ENCODE results near the gene TMEM269.
A peak's percentile ranks its signal among the peaks of the same experiment; 100 is the strongest.

Gene TMEM269

DNA sequence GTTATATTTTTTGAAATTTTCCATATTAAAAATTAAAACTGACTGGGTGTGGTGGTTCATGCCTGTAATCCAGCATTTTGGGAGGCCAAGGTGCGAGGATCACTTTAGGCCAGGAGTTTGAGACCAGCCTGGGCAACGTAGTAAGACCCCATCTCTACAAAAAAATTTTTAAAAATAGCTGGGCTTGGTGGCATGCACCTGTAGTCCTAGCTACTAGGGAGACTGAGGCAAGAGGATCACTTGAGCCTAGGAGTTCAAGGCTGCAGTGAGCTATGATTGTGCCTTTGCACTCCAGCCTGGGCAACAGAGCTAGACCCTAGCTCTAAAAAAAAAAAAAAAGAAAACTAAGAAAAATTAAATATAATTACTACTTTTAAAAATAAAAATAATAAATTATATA, 36.9 kb downstream of the TMEM269 start:
- no peak for DNase-seq (ENCODE audit: low read depth in 3 of 3)

DNA sequence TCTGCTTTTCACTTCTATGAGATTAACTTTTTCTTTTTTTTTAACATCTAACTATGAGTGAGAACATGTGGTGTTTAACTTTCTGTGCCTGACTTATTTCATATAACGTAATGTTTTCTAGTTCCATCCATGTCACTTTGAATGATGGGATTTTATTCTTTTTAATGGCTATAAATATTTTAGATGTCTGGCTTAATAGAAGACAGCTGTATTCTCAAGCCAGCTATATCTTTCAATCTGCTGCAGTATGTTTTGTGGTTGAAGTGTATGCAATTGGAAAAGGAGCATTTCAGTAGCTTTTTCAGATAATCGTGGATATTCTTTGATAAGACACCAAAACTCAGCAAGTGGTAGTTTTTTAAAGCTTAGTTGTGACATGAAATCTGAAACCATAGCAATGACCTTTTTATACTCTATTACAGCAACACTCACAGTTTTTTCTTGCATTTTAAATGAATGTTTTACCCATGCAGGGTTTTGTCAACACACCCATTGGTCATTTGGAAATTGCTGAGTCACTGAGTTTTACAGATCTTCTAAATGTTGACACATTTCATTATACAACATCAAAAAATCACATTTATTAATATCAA, 38.1 kb downstream of the TMEM269 start:
- no peak for DNase-seq (ENCODE audit: low read depth in 3 of 3)

DNA sequence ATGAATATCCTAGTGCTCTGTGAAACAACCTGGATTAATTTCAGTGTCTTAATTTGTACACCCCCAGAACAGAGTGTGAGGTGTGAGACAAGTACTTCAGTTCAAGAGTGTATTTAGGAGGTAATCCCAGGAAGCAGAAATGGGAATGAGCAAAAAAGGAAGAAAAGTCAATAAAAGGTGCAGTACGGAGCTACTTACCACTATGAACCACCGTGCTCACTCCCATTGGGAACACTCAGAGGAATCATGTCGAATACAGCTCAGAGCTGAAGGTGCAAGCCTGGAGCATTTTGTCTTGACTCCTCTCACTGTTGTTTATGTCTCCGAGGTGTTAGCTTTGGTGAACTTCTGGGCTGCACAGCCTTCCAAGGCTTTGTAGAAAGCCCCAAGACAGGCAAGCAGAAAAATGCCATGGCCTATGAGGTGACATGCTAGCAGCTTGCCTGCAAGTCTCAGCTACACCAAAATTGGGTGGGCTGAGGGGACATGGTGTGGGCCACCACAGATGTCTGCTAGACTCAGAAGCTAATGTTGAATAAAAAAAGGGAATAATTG, 39.8 kb downstream of the TMEM269 start:
- no peak for DNase-seq (ENCODE audit: low read depth in 3 of 3)

DNA sequence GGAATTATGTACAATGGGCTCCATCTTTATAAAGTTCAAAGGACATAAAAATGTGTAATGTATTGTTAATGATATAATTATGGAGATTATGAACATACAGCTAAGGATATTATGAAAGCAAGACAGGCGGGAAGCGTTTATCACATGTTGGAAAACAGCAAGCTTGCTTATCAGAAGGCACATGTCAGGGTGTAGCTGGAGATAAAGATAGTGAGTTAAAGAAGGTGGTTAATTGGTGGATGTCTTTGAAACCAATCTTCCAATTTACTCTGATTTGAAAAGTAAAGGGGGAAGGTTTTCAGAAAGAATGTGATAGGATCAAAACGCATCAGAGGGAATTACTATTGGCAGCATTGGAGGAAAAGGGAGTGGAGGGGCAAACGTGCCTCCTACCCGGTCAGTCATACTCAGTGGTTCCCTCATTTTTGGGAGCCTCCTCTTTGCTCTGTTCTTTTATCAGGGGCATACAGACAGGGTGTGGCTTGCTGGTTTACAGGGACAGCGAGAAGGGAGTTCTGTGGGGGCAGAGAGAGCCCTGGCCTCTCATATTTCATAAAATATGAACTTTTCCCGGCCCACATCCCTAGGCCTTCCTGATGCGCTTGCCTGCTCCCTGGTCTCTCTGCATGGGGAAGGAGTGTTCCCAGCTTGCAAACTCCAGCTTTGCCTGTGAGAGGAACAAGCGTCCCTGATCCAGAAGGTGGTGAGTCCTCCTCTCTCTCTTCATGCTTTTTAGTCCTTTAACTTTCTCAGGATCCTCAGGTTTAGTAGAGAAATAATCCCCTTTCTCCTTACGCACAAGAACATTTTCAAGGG, 40.5 kb downstream of the TMEM269 start:
- no peak for DNase-seq (ENCODE audit: low read depth in 3 of 3)

DNA sequence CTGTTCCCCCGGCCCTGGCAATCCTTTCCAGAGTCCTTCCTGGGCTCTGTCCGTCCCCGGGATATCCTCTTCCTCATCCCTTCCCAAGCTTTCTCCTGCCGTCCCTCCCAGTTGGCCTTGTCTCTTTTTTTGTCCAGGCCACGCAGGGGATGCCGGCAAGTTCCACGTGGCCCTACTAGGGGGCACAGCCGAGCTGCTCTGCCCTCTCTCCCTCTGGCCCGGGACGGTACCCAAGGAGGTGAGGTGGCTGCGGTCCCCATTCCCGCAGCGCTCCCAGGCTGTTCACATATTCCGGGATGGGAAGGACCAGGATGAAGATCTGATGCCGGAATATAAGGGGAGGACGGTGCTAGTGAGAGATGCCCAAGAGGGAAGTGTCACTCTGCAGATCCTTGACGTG, 45.8 kb downstream of the TMEM269 start:
- DNase-seq (ENCODE audit: low read depth in 3 of 3): no peak

DNA sequence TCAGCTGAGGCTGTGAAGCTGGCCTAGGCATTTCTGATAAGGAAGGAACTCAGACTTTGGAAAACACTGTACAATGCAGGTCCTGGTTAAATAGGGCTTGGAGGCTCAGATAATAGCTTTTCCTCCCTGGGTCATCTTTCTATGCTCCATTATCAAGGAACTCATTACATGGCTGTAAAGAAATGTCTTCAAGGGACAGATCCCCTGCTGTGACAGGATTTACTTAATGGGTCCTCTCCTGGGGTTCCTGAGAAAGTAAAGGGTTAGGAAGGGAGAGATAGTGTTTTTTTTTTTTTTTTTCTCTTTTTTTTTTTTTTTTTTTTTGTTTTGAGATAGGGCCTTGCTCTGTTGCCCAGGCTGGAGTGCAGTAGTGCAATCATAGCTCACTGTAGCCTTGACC, 46.5 kb downstream of the TMEM269 start:
- DNase-seq (ENCODE audit: low read depth in 3 of 3): no peak

DNA sequence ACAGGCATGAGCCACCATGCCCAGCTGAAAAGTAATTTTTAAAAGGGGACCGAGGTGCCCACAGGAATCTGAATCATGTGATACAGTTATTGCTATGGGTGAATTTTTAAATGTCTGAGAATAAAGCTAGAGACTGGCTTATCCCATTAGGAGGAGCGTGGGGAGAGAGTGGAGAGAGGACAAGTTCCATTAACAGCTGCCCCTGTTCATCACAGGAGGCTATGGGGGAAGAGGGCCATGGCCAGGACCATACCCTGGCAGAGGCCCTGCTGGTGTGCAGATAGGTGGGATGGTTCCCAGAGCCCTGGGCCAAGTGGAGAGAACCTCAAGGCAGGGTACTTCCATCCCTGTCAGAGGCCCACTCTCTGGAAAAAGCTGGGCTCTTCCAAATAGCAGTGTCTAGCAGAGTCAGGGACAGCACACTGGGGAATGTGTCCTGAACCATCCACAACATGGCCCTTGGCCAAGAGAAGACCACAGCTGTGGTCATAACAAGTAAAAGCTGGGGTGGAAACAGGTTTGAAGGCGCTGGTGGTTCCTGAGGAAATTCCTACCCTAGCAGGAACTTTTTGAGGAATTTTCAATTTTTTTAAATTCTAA, 48.0 kb downstream of the TMEM269 start:
- no peak for DNase-seq (ENCODE audit: low read depth in 3 of 3)

DNA sequence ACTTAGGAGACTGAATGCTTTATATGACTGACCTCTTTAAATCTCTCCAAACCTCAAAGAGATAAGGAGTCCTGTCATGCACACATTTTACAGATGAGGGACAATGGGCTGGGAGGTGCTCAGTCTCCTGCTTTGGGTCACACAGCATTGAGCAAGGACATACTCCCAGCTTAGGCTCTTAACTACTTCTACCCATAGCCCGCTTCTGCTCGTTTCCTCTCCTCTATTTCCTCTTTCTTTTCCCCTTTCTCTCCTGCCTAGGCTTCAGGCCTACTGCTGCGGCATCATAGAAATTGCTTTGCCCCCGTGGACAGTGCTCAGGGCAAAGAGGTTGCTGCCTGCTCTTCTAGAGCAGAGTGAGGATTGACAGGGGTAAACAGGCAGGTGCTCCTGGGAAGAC, 49.2 kb downstream of the TMEM269 start:
- DNase-seq (ENCODE audit: low read depth in 3 of 3): no peak

DNA sequence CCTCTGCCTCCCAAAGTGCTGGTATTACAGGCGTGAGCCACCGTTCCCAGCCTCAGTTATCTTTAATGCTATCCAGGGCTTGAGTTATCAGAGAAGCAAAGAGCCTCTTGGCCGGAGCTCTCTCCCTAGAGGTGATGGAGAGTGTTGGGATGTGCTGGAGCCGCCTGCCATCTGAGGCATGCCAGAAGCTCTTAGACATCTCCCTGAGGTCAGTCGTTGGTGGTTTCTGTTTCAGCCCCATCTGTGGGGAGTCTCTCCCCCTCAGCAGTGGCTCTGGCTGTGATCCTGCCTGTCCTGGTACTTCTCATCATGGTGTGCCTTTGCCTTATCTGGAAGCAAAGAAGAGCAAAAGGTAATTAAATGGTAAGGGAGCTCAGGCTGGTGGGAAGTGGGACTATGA, 50.0 kb downstream of the TMEM269 start:
- DNase-seq (ENCODE audit: low read depth in 3 of 3): no peak

DNA sequence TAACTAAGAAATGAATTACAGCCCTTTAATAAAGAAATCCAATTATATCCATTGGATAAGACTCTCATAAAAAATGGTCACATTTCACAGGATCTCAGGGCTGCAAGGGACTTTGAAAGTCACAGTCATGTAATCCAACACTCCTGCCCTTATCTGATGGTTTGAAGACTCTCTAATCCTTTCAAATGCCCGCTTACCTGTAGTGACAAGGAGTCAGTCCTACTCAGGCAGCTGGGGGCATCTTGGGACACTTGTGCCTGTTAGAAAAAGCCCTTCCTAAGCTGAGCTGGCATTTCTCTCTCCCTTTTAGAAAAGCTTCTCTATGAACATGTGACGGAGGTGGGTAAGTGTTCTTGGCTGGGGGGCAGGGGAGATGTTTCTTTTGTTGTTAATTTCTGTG, 50.6 kb downstream of the TMEM269 start:
- no peak for DNase-seq (ENCODE audit: low read depth in 3 of 3)

DNA sequence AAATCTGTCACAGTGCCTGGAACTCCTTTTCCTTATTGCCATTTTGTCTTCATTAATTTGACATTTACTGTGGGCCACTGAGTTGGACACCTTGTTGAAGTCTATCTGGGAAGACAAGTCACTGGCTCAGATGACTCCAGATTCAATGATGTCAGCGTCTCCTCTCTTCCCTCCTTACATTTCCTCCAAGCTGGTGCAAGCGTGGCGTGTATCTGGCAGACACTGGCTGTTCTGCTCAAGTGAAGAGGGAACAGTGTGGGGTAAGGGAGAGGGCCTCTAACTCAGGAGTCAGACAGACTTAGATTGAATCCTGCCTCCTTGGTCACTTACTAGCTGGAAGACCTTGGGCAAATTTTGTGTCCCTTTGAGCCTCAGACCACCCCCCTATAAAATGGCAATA, 52.9 kb downstream of the TMEM269 start:
- no peak for DNase-seq (ENCODE audit: low read depth in 3 of 3)

DNA sequence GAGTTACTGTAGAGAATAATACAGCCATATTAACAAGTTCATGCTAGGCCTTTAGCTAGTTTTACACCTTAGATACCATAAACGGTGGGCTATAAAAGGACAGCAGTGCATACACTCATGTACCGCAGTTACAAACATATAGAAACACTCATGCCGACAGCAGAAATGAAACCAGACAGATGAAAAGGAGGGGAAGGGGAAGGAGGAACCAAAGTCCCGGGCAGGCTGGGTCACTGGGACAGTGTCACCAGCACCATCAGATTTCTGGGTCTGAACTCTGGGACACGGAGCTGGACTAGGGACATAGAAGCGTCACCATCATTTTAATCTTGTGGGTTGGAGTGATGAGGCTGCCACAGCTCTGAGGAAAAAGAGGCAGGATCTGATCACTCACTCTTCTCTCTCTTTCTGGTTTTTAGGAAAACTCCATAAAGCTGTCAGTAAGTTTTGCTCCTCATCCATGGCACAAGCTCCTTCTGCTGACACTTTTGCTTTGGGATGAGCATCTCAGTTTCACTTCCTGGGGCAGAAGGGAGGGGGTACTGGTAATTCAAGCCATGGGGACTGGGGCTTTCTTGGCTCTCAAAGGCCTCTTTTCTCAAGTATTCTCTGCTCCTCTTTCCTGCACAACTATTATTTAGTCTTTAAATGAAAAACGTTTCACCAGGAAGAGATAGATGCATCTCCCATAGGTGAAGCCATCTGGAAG, 53.8 kb downstream of the TMEM269 start:
- DNase-seq (ENCODE audit: low read depth in 3 of 3): no peak

DNA sequence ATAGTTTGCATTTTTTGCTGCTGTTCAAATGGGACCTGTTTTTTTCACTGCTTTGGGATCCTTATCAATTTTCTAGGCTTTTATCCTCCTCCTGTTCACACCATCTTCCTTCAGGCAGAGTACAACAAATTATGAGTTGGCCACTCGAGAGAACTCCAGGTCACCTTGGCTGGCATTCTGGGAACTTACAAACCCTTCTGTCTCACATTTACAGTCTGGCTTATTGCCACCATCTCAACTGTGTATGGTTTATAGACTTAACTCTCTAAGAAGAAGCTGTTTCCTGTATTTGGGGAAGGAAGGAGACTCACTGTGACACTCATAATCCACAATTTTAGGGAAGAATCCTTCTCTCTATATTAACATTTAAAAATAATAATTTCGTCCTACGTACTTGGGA, 56.2 kb downstream of the TMEM269 start:
- DNase-seq (ENCODE audit: low read depth in 3 of 3): no peak

DNA sequence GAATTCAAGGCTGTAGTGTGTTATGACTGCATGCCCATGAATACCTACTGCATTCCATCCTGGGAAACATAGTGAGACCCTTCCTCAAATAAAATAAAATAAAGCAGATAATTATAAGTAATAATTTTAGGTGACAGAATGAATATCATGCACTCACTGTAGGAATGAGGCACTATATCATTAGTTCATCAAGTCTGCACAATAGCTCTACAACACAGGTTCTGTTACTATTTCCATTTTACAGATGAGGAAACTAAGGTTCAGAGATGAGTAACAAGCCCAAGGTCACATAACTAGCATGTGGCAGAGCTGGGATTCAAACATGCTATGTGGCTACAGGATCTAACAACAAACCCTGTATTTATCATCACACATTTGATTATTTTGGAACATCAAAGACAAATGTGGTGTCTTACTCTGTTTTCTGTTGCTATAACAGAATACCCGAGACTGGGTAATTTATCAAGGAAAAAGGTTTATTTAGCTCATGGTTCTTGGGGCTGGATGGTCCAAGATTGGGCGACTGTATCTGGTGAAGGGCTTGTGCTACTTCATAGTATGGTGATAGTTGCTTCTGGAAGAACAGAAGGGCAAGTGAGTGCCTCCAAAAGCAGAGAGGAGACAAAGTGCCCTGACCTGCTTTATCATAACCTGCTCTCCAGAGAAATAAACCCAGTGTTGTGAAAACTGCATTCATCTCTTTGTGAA, 56.8 kb downstream of the TMEM269 start:
- no peak for DNase-seq (ENCODE audit: low read depth in 3 of 3)

DNA sequence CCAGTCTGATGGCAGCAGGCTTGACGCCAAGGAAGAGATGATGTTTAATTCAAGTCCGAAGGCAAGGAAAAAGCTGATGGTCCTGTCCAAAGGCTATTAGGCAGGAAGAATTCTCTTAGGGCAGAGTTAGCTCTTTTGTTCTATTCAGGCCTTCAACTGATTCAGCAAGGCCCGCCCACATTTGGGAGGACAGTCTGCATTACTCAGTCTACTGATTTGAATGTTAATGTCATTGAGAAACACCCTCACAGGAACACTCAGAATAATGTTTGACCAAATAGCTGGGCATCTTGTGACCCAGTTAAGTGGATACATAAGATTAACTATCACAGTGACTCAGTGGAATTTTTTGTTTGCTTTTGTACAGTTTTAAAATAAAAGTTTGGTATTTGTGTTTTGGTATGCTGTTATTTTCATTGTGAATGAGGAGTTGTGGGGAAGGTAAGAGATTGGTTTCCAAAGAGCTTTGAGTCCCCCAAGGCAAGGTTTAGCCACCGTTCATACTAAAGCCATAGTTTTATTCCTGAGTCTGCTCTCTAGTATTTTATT, 59.9 kb downstream of the TMEM269 start:
- no peak for DNase-seq (ENCODE audit: low read depth in 3 of 3)

DNA sequence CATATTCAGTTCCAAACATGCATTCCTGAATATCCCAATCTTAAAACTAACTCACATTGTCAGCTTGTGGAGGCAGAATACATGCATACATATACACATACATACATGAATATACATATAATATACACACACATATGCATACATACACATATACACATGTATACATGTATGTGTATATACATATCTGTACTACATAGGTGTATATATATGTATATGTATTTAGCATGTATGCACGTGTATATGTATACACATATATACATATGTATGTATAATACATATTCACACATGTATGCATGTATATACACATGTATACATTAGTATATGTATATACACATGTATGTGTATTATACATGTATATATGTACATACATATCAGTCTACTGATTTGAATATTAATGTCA, 60.4 kb downstream of the TMEM269 start:
- no peak for DNase-seq (ENCODE audit: low read depth in 3 of 3)

DNA sequence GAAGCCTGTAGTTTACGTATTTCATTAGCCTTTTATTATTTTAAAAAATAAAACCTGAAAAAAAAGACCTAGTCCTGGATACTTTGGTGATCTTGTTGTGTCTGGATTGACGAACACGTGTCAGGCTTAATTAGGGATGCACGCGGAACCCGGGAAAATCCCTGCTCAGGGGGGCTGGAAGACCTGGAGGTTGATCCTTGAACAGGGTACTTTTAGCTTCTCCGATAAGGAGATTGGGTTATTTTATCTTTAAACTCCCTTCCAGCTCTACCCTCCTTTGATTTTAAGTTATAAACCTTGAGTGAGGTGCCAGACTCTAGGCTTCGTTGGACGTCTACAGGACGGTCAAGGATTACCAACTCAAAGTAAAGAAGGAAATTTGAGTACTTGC, 61.1 kb downstream of the TMEM269 start:
- no peak for DNase-seq (ENCODE audit: low read depth in 3 of 3)

DNA sequence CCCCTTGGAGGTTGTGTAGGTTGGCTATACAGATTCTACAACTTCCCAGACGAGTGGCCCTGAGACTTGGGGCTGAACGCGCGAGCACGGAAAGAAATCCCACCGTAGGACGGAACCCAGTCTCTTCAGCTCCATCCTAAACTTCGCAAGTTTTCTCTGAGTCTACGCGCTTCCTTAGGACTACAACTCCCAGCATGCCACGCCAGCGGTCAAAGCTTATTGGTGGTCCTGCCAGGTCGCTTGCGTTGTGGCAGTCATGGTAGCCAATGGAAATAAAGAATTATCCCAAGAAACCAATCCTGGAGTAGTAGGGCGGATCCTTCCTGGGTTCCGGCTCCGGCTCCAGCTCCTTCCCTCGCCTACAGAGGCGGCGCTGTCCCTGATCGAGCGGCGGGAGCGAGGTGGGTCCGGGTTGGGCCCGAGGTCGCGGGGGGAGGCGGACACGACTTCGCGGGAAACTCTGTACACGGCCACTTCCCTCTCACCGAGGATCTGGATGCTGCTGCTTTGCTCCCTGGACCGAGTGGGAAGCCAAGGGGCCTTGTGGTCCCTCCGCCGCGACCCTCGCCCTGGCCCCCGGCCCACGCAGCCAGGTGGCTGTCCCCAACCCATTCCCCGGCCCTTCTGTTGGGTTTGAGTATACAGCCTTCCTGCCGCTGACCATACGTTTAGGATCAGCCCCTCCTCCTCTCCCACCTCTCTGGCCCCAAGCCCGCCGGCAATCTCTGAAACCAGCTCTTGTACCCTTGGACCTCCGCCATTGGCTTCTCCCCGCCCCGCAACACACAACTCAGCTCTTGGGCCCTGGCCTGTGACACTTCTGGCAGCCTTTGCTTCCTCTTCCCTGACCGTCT, 61.7 kb downstream of the TMEM269 start, which contains the start of gene ZNF691:
Gene ZNF691 (plus strand): TSS at position 357 of the 854 bp plus-strand sequence. CDS start 3,046 bp downstream, outside the sequence.
- peak; percentile 70 to 86 (median 84) for DNase-seq (ENCODE audit: low read depth in 3 of 3)

DNA sequence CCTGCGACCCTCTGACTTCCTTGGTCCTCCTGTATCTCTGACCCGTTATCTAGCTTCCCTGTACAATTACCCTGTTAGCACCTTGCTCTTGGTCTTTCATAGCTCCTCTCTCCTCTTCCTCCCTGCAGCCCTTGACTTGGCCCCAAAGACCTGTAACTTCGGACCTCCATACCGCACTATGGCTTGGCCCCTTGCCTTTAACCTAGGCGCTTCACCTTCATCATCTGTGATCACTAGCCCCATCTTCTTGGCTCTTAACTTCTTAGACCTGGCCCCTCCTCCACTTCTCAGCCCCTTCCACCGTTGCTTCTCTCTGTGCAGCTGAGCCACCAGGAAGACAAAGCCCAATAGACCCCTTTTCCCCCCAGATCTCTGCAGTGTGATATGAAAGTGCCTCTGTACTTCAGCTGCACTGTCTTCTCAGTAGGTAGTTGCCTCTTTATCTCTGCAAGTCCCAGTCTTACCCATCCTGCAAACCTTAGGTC, 62.4 kb downstream of the TMEM269 start:
- no peak for DNase-seq (ENCODE audit: low read depth in 3 of 3)
